HG03066 (cell line): ENCODE measurements around the gene GSE1.

Source experiments
- ATAC-seq: cut with Tn5 transposase; IDR thresholded peaks from one replicate; pipeline ENCODE4 v1.9.1; 2021; ENCODE audit warnings: low read depth; ENCODE audit not compliant: unreplicated experiment

GSE1 gene

DNA sequence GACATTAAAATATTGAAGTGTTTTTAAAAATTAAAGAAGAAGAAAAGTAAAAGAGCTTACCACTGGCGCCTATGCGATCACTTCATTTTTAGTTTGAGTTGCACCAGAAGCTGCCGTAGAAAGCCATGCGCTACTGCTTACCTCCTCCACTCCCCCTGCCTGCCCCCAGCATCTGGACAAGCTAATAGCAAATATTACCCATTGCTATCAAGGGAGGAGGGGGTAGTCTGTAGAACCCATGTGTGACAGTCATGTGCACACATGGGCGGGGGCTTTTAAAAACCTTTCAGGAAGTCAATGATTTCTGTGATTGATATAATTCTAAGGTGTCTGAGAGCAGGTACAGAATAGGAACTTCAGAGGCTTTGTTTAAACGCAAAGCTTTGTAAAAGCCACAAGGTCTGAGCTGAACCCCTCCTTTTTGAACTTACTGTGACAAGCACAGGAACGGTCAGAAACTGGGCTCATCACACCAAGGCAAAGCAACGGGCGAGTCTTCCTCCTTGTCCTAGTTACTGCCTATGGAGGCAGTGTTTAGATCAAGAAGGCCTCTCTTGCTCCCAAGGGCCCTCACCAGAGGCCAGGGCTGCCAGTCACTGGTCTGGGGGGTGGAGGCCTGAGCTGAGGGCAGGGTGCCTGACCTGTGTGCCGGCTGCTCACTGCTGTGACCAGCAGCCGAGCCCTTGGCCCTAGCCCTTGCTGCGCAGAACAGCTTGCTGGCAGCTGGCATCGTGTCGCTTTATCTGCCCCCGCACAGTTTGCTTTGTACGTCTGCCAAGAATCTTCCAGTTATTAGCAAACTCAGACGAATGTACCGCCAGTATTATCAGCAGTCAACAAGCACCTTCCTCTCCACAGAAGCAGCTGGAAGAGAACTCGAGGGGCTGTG is 60.7 kb downstream of the GSE1 start:
- ATAC-seq: no peak

DNA sequence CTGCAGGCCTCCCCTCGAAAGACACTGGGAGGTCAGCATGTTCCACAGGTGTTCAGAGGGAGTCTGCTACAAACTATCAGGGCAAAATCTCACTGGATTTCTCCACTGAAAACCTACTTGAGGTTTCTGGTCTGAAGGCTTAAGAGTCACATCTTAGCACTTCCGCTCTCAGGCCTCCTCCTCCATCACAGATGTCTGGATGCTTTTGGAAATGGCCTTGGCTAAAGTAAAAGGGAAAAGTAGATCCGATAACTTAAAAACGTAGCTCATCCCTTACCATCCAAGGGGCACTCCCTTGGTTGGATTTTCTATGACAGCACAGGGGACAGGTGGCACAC is 61.3 kb downstream of the GSE1 start:
- no peak for ATAC-seq

GRCh38 chr16:85674828-85675227 is 61.7 kb downstream of the GSE1 start:
- ATAC-seq: no peak

- no peak for ATAC-seq
These were observed 62.2 kb downstream of the GSE1 start for GRCh38 chr16:85675251-85675874.

DNA sequence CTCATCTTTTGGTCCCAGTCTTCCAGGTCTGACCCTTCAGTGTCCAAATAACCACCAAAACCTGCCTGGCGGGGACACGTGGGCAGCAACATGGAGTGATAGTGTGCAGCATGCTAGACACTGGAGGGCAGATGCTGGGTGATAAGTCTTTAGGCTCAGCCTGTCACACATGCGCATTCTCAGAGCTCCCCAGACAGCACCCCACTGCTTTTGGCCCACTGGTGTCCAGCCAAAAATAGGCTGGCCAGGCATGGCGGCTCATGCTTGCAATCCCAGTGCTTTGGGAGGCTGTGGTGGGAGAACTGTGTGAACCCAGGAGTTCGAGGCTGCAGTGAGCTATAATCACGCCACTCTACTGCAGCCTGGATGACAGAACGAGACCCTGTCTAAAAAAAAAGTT is 63.3 kb downstream of the GSE1 start:
- no peak for ATAC-seq

GRCh38 chr16:85677383-85677967 is 64.4 kb downstream of the GSE1 start:
- no peak for ATAC-seq

DNA sequence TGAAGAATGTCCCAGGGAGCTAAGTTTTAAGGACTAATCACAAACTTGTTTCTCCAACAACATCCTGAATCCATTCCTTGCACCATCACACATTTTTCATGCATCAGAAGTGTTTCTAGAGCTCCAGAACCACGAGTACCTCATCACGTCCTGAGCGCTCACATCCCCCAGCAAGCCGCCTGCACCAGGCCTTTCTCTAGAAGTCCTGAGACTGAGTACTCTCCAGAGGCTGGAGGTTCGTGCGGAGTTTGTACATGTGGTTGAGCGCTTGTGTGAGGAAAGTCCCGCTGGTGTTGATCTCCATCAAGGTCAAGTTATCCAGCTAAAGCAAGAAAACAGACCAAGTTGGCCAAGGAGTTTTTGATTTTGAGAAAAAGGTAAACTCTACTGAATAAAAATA is 64.9 kb downstream of the GSE1 start:
- ATAC-seq: no peak

GRCh38 chr16:85678821-85679220 is 65.7 kb downstream of the GSE1 start:
- no peak for ATAC-seq

DNA sequence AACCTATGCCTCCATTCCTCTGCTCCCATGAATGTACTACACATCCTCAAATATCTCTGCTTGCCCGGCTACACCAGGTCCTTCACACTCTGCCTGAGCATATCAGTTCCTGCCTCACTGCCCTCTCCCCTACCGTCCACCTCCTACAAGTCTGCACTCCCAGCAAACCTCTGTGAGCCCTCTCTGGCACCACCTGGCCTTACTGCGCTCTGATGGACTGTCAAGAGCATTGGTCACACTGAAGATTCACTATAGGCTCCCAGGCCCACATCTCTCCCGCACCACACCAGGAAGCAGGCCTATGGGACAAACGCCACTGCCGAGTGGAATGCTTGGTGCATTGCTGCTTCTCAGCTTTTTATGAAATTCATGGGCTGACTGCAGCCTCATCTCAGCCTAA is 66.7 kb downstream of the GSE1 start:
- no peak for ATAC-seq

- ATAC-seq: no peak
These were observed 67.3 kb downstream of the GSE1 start for GRCh38 chr16:85680352-85680944.

GRCh38 chr16:85681255-85681654 is 68.1 kb downstream of the GSE1 start:
- no peak for ATAC-seq

DNA sequence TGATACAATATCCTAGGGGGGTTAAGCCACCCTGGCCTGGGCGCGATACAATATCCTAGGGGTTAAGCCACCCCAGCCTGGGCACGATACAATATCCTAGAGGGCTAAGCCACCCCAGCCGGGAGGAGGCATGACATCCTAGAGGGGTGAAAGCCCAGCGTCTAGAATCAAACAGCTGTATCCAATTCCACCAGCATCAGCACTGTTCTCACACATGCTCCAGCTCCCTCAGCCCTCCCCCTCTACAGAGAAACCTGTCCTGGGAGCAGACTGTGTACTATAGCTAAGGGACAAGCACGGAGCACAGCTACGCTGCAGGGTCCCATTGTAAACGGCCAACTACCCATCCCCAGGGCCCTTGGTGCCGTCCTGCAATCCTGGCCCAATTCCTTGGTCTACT is 69.4 kb downstream of the GSE1 start:
- ATAC-seq: no peak

GRCh38 chr16:85683363-85683762 is 70.2 kb downstream of the GSE1 start:
- no peak for ATAC-seq

DNA sequence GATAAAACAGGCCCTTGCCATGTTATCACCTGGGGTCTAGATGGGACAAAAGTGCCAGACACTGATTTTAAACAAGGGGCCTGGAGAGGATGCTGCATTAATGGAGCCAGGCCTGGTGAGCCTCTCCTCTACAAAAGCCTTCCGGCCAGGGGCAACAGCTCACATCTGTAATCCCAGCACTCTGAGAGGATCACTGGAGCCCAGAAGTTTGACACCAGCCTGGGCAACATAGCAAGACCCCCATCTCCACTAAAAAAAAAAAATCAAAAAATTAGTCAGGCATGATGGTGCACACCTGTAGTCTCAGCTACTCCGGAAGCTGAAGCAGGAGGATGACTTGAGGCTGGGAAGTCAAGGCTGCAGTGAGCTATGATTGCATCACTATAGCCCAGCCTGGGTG is 72.1 kb downstream of the GSE1 start:
- ATAC-seq: no peak

DNA sequence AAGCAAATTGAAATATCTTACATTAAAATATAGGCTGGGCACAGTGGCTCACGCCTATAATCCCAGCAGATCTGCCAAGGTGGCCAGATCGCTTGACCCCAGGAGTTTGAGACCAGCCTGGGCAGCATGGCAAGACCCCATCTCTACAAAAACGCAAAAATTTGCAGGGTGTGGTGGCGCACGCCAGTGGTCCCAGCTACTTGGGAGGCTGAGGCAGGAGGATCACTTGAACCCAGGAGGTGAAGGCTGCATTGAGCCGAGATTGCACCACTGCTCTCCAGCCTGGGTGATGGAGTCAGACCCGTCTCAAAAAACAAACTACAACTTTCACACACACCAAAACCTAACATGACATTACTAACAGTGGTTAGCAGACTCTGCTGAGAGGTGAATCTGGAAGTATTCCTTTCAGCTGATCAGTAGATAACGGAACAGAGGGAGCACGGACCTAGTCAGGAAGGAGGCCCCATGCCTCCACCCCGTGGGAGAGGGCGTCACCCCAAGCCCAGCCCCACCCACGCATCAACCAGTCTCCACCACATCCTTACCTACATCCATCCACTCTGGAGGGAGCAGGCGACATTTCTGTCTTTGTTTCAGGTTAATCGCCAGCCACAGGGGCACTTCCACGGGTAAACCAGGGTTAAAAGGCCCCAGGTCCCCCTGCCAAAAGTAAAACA is 73.9 kb downstream of the GSE1 start:
- ATAC-seq: no peak

- no peak for ATAC-seq
These were observed 74.7 kb downstream of the GSE1 start for GRCh38 chr16:85687651-85688471.

DNA sequence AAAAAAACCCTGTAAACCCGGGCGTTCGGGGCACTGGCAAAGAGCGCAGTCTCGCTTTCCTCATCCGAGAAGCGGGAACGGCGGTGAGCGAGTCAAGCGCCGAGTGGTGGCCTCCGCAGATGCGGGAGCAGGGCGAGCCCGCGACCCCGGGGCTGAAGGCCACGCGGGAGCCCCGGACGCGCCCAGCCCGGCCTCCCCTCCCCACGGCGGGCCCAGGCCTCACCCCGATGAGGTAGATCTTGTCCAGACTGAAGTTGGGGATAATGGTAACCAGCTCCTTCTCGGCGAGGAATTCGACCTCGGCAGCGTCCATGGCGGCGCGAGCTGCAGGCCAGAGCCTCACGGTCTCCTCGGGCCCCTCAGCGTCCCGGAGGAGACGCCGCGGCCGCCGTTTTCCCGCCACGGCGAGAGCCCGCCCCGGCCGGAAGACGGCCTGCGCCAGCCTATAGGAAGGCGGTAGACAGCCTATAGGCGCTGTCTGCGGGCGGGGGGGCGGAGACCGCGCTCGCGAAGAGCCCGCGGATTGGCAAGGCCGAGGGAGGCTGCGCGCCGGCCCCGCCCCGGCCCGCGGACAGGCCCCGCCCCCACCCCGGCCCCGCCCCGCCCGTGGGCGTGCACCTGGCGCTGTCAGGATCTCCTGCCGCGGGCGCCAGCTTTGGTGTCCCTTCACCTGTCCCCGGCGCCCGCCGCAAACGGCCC is 75.6 kb downstream of the GSE1 start, which contains the start of gene GINS2:
Gene GINS2, minus strand, starts transcription at position 369 of the 699 bp plus-strand sequence. Its CDS starts 56 bp downstream, at position 313.
- peak; percentile 93 for ATAC-seq

GRCh38 chr16:85689285-85689949 is 76.3 kb downstream of the GSE1 start:
- no peak for ATAC-seq

DNA sequence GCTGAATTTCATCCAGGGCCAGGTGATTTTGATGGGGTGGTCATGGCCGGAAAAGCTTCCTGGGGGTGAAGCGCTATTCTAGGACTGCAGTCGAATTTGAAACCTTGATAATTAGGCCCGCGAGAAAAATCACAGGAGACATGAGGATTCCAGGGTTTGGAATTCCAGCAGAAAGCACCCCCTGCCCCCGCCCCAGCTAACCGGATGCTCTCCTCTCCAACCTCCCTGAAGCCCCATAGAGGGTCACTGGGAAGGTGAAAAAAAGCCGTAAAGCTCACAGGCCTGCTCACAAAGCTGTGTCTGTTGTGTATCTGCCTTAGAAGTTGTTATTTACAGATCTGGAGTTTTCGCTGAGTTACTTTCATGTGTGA is 76.8 kb downstream of the GSE1 start:
- no peak for ATAC-seq
